Breast epithelium (tissue), 3 donors: ENCODE data around the gene CAMK1.

Source experiments
- CTCF ChIP-seq, 3 donors: fragments of 450-650 bp; IDR thresholded peaks; one replicate each; pipeline ENCODE4 v1.5.1; 2016 to 2017; ENCODE audit warnings: antibody characterized with exemption in 3 of 3, mild to moderate bottlenecking in 3 of 3, moderate library complexity in 3 of 3
- POLR2A ChIP-seq: fragments of 450-650 bp; IDR thresholded peaks from one replicate; pipeline ENCODE4 v1.6.1; 2016; ENCODE audit warnings: antibody characterized with exemption, mild to moderate bottlenecking, moderate library complexity
- POLR2AphosphoS5 ChIP-seq, 3 donors: sonication (generic); formaldehyde crosslinking; IDR thresholded peaks; one replicate each; pipeline ENCODE4 v1.6.1; 2017; ENCODE audit warnings: antibody characterized with exemption in 3 of 3

- no peak for TF ChIP-seq CTCF (IDR thresholded peaks at IDR 0.05)
- no peak for TF ChIP-seq POLR2A
- TF ChIP-seq POLR2AphosphoS5 (IDR thresholded peaks at IDR 0.05), result peak; percentile 20 to 36 (median 33)
These were observed 19.8 kb downstream of the CAMK1 start, which contains the start of gene OGG1 for GRCh38 chr3:9749645-9750555.
